Measurements from ENCODE around the gene NBPF1. TPM values are rescaled to one million over a fixed set of nuclear protein-coding genes. Genes with fewer than 3 reads are reported as not detected.
"Not testable (repeated sequence)": the region's sequence is repeated elsewhere in the genome, so short reads cannot be mapped to it uniquely, and the experiment has no call there.

Gene NBPF1
- polyA plus RNA-seq, 1 experiment: 28.3 TPM

DNA sequence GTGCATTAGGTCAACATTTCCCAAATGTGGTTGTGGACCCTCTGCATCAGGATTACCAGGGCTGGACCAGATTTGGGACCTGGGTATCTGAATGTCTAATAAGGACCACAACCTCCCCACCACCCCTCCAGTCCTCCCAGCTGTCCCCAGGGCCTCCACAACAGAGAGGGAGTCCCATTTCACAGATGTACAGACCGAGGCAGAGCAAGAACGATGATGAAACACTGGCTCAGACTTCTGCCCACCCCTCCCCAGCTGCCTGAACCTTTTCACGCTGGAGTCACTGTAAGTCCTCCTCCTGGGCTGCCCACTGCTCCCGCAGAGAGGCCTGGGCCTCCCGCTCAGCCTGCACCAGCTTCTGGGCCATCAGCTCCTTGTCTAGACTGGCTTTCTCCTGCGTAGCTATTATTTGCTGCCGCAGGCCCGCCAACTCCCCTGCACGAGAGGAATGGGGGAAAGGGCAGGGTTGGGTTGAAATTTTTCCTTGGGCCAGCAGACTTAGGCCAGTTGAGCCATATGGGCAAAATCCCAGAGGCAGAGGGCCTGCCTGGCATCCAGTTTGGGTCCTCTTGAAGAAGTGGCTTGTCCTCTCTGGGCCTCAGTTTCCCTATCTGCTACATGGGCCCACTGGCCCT, 8.4 kb upstream of the NBPF1 start:
- peaks cover 29% of the 10 kb centered on the region for H3K36me3 ChIP-seq (ENCODE audit: control insufficient read depth, insufficient read depth, low read length)
- DNase-seq (ENCODE audit: low read depth); H3K4me3 ChIP-seq (ENCODE audit: low read depth, low read length); H3K27me3 ChIP-seq (ENCODE audit: control insufficient read depth, insufficient read depth, low read length); POLR2A ChIA-PET: not testable (repeated sequence)
- CTCF ChIA-PET: interaction anchor here (1.0 to 7.1 kb wide), 25 partner anchors 8 to 432 kb away, joined by 3 to 92 read pairs (median 8); partner anchors contain the start of gene NBPF1

DNA sequence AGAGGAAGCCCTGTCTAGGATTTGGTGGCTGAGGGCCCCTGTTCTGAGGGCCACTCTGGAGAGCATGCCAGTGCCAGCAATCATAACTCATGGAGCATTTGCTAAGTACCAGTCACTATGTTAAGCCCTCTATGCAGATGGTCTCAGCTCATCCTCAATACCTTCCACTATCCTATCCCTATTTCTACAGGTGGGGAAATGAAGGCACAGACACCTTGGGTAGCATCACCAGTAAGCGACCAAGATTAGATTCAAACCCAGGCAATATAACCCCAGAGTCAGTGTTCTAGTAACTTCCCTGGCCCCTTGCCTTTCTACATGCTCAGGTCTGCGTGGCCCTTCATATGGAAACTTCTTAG, 7.9 kb upstream of the NBPF1 start:
- ChIA-PET POLR2A (interaction anchor here (1.0 kb wide), 2 partner anchors 9 to 282 kb away, joined by 5 to 6 read pairs; no protein-coding TSS in a partner anchor), CTCF (interaction anchor here (0.7 to 7.1 kb wide), 34 partner anchors 7 to 785 kb away, joined by 3 to 92 read pairs (median 4); partner anchors contain the start of gene NBPF1)
- Histone ChIP-seq H3K36me3 (ENCODE audit: control insufficient read depth, insufficient read depth, low read length) (peaks cover 26% of the 10 kb centered on the region), H3K4me3 (ENCODE audit: low read depth, low read length) (no peak overlapping the region), H3K27me3 (ENCODE audit: control insufficient read depth, insufficient read depth, low read length) (no peaks in the 10 kb centered on the region)
- TF ChIP-seq, protein P1, sequence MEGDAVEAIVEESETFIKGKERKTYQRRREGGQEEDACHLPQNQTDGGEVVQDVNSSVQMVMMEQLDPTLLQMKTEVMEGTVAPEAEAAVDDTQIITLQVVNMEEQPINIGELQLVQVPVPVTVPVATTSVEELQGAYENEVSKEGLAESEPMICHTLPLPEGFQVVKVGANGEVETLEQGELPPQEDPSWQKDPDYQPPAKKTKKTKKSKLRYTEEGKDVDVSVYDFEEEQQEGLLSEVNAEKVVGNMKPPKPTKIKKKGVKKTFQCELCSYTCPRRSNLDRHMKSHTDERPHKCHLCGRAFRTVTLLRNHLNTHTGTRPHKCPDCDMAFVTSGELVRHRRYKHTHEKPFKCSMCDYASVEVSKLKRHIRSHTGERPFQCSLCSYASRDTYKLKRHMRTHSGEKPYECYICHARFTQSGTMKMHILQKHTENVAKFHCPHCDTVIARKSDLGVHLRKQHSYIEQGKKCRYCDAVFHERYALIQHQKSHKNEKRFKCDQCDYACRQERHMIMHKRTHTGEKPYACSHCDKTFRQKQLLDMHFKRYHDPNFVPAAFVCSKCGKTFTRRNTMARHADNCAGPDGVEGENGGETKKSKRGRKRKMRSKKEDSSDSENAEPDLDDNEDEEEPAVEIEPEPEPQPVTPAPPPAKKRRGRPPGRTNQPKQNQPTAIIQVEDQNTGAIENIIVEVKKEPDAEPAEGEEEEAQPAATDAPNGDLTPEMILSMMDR (IDR thresholded peaks at IDR 0.05; ENCODE audit: insufficient read depth, low read depth, low read length): no peak
- DNase-seq (ENCODE audit: low read depth): no peak

DNA sequence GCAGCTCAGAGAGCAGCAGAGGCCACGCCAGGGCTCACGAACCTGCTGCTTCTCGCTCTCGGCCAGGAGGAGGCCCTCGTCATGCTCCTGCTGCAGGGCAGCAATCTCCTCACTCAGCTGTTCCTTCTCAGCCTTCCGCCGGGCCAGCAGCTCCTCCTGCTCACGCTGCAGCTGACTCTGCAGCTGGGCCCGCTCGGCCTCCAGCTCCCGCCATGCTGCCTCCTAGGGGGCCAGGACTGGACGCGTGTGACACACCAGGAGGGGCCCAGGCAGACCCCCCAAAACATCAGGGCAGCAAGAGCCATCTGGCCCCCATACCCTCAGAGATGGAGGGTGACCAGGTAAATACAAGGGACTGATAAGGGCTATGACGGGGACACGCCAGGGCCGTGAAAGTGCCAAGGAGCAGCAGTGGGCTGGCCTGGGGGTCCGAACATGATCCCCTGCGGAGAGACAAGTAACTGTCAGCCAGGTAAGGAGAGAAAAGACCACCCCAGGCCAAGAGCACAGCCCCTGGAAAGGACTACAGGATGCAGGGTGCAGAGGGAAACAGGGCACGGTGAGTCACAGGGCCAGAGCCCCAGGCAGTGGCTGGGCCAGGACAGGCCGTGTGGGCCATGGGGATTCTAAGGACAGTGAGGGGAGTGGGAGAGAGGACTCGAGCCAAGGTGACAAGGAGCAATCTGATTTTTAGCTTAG, 6.6 kb upstream of the NBPF1 start:
- POLR2A ChIA-PET: not testable (repeated sequence)
- H3K36me3 ChIP-seq (ENCODE audit: control insufficient read depth, insufficient read depth, low read length): peaks cover 16% of the 10 kb centered on the region

DNA sequence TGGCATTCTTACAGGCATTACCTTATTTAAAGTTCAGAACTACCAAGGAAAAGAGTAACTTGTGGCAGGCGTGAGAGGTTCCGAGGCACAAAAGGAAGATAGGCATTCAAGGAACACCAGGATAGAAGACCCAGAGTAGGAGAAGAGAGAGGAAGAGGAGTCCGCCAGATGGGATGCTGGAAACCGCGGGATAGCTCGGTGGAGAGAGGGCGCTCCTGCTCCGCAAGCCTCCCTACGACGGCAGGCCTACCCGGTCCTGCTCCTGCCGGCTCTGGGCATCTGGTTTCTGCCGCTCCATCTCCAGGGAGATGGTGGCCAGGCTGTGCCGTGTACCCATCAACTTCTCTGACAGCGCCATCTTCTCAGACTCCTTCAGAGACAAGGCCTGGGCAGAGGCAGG, 5.4 kb upstream of the NBPF1 start:
- H3K4me3 ChIP-seq (ENCODE audit: low read depth, low read length): no peak overlapping the region
- H3K36me3 ChIP-seq (ENCODE audit: control insufficient read depth, insufficient read depth, low read length): peaks cover 12% of the 10 kb centered on the region
- TF ChIP-seq, protein P1 (IDR thresholded peaks at IDR 0.05; ENCODE audit: insufficient read depth, low read depth, low read length): no peak
- ChIA-PET POLR2A (no interaction called here), CTCF (interaction anchor here (0.8 to 1.5 kb wide), 5 partner anchors 9 to 333 kb away, joined by 3 to 6 read pairs (median 4); no protein-coding TSS in a partner anchor)
- DNase-seq (ENCODE audit: low read depth): no peak
- no peaks in the 10 kb centered on the region for H3K27me3 ChIP-seq (ENCODE audit: control insufficient read depth, insufficient read depth, low read length)

More for the DNA sequence above, 6.6 kb upstream of the NBPF1 start:
- not testable (repeated sequence) for H3K4me3 ChIP-seq (ENCODE audit: low read depth, low read length); DNase-seq (ENCODE audit: low read depth); H3K27me3 ChIP-seq (ENCODE audit: control insufficient read depth, insufficient read depth, low read length)
- CTCF ChIA-PET: interaction anchor here (0.6 to 3.6 kb wide), 10 partner anchors 10 to 332 kb away, joined by 3 to 42 read pairs (median 12); no protein-coding TSS in a partner anchor

DNA sequence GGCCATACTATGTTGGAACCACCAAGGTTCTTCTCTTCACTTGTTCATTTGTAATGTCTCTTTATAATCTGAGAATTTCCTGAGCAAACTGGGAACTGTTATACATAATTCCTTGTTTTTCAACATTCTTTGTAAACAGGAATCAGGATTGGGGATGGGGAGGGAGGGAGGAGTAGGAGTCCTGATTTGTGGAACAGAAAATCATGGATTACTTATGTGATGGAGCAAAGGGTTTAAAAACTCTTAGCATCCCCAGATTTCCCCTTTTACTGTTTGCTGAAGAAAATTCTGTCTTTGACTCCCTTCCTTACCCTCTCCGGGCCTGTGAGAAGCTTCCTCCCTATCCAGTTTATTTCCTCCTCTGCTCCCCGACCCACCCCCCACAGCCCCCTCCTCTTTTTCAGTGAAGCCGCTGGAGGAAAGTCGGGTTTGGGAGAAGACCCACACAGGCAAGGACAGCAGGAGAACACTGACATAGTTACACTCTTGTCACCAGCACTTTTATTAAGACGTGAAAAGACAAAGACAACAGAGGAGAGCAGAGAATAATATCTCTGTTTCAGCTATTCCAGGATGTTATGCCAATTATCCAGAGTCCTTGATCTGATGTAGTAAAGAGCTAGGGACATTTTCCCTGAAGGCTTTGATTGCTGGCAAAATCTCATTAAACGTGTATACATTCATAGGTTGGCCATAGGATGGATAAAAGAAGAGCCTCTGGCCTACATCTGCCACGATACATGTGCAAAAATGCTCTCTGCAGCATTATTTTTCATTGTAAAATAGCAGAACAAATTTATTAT, 4.6 kb upstream of the NBPF1 start:
- TF ChIP-seq, protein P1 (IDR thresholded peaks at IDR 0.05; ENCODE audit: insufficient read depth, low read depth, low read length): no peak
- ChIA-PET CTCF (interaction anchor here (0.8 to 1.5 kb wide), 5 partner anchors 9 to 334 kb away, joined by 3 to 6 read pairs (median 4); no protein-coding TSS in a partner anchor), POLR2A (no interaction called here)
- H3K27me3 ChIP-seq (ENCODE audit: control insufficient read depth, insufficient read depth, low read length): no peaks in the 10 kb centered on the region
- DNase-seq (ENCODE audit: low read depth): no peak
- peaks cover 12% of the 10 kb centered on the region for H3K36me3 ChIP-seq (ENCODE audit: control insufficient read depth, insufficient read depth, low read length)
- H3K4me3 ChIP-seq (ENCODE audit: low read depth, low read length): no peak overlapping the region

All from BJ (cell line).